Liver (tissue), 3 donors: ENCODE results near the gene NOX4.

Experiments
- ATF3 ChIP-seq: IDR thresholded peaks from 2 replicates; pipeline ENCODE4 v1.6.1; 2016; ENCODE audit warnings: antibody characterized with exemption
- CTCF ChIP-seq: fragments of 150-350 bp; IDR thresholded peaks from 2 replicates; pipeline ENCODE4 v1.5.1; 2017; ENCODE audit warnings: improper control_type of control experiment, low read depth, low read length; ENCODE audit not compliant: missing input control
- FOXA1 ChIP-seq: IDR thresholded peaks from 2 replicates; pipeline ENCODE4 v1.6.1; 2016; ENCODE audit warnings: antibody characterized with exemption
- NR2F2 ChIP-seq: IDR thresholded peaks from 2 replicates; pipeline ENCODE4 v1.6.1; 2016; ENCODE audit warnings: antibody characterized with exemption
- RAD21 ChIP-seq, 2 donors: IDR thresholded peaks; 2 replicates each; pipeline ENCODE4 v1.6.1; 2016; ENCODE audit warnings: antibody characterized with exemption in 2 of 2, mild to moderate bottlenecking in 2 of 2
- YY1 ChIP-seq: IDR thresholded peaks from 2 replicates; pipeline ENCODE4 v1.6.1; 2016; ENCODE audit warnings: antibody characterized with exemption, mild to moderate bottlenecking
- donor health status: healthy.
- donor health status: healthy.

GRCh38 chr11:89540826-89541225, 49.7 kb upstream of the NOX4 start:
- TF ChIP-seq FOXA1 (no peak), CTCF (no peak), NR2F2 (no peak), RAD21 (IDR thresholded peaks at IDR 0.05) (no peak), YY1 (no peak), ATF3 (no peak)
